GM19025 (cell line): Measurements from ENCODE around the gene TMPRSS12.
"Not testable (repeated sequence)": the region's sequence is repeated elsewhere in the genome, so short reads cannot be mapped to it uniquely, and the experiment has no call there.

Source experiments
- ATAC-seq: cut with Tn5 transposase; IDR thresholded peaks from one replicate; pipeline ENCODE4 v1.9.1; 2021; ENCODE audit warnings: mild to moderate bottlenecking, low read depth, moderate library complexity; ENCODE audit not compliant: unreplicated experiment

Gene TMPRSS12

DNA sequence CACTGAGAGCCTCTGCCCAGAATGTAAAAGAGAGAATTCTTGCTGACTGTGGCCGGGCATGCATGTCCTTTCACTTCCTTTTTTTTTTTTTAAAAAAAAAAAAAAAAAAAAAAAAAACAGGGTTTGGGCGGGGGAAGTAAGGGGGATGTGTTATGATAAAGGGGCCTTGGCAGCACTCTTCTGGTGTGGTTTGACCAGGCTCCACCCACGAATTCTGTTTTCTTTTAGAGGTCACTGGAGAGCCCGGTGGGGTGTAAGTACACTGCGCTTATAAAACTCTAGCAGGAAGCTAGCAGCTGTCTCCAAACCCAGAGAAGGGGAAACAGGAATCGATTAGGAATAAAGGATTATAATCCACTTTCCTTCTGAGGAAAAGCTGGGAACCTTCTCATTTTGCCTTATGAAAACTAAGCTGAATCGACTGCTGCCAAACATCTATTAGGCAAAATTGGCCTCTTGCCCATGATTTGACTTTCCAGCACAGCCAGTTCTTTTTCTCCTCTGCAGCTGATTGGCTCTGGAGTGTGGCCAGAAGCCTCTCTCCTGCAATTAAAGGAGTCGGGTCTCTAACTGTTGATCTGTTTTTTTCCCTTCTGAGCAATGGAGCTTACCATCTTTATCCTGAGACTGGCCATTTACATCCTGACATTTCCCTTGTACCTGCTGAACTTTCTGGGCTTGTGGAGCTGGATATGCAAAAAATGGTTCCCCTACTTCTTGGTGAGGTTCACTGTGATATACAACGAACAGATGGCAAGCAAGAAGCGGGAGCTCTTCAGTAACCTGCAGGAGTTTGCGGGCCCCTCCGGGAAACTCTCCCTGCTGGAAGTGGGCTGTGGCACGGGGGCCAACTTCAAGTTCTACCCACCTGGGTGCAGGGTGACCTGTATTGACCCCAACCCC, 82.0 kb downstream of the TMPRSS12 start:
- ATAC-seq: peak; percentile 89

DNA sequence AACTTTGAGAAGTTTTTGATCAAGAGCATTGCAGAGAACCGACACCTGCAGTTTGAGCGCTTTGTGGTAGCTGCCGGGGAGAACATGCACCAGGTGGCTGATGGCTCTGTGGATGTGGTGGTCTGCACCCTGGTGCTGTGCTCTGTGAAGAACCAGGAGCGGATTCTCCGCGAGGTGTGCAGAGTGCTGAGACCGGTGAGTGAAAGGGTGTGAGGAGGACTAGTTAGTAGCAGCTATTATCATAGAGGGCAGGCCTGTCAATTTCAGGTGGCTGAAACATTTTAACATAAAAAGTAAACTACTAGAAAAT, 82.6 kb downstream of the TMPRSS12 start:
- ATAC-seq: no peak

DNA sequence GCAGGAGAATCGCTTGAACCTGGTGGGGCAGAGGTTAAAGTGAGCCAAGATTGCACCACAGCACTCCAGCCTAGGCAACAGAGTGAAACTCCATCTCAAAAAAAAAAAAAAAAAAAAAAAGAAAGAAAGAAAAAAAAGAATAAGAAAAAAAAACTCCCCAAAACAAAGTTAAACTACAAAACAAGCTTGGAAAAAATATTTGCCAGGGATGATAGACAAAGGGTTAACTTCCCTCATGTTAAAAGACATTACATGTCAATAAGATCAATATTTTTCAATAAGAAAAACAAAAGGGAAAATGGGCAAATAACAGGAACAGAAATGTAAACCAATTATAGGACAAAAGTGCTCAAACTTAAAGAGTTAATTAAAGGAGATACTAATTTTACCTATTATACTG, 83.2 kb downstream of the TMPRSS12 start:
- ATAC-seq: no peak

DNA sequence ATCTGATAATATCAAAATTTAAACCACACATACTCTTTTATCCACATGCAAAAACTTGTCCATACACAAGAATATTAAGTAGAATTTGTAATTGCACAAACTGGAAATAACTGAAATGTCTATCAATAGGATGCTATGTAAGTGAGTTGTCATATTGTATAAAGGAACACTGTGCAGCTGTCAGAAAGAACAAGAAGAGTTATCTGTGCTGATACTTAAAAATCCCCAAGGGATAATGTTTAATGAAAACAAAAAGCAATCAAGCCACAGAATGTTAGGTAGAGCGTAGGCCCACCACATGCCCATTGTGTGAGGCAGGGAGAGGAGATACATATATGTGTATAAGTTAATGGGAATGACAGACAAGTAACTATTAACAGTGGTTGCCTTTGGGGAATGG, 83.7 kb downstream of the TMPRSS12 start:
- ATAC-seq: no peak

DNA sequence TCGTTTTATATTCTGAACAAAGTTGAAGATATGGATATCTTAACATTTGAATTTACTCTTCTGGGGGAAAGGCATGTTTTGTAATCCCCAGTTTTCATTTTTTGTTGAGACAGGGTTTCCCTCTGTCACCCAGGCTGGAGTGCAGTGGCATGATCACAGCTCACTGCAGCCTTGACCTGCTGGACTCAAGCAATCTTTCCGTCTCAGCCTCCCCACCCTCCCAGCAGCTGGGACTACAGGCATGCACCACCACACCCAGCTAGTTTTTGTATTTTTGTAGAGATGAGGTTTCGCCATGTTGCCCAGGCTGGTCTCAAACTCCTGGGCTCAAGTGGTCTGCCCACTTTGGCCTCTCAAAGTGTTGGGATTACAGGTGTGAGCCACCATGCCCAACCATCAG, 84.2 kb downstream of the TMPRSS12 start:
- ATAC-seq: not testable (repeated sequence)

DNA sequence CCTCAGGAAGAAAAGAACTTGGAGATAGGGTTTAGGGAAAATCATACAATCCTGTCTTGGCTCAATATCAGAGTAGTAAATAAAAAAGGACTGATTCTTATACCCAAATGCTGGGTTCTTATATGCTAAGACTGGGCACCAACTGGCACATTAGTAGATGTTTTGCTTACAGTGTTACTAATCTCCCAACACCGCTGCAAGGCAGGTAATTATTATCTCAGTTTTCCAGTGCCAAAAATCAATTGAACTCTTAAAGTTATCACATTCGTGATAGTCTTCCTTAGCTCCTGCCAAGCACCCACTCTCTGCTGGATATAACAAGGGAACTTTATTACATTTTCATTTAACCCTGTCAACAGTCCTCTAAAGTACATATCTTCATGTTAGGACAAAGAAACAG, 84.6 kb downstream of the TMPRSS12 start:
- no peak for ATAC-seq

DNA sequence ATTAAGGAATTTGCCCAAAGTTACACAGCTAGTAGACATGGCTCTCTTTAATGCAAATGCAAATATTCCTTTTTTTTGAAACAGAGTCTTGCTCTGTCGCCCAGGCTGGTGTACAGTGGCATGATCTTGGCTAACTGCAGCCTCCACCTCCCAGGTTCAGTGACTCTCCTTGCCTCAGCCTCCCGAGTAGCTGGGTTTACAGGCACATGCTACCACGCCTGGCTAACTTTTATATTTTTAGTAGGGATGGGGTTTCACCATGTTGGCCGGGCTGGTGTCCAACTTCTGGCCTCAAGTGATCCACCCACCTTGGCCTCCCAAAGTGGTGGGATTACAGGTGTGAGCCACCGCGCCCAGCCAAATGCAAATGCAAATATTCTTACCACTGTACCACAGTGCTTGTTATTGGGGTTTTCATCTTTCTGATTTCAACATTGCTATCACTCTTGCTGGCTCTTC, 85.1 kb downstream of the TMPRSS12 start:
- ATAC-seq: no peak

DNA sequence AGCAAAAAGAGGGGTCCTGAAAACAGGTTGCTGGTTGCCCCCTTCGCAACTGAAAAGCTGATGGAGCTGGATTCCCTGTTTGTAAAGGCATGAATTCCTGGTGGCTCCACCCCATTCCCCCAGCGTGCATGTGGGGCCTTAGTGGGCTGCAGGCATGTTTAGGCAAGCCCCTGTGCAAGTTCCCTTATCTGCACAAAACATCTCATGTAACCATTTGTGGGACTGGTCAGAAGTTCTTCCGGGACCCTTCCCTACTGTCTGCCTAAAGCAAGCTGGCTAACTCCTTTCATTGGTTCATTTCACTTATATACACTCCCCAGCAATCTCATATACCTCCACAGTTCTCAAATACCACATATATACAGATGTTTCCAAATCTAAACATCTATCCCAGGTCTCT, 85.7 kb downstream of the TMPRSS12 start:
- ATAC-seq: no peak

DNA sequence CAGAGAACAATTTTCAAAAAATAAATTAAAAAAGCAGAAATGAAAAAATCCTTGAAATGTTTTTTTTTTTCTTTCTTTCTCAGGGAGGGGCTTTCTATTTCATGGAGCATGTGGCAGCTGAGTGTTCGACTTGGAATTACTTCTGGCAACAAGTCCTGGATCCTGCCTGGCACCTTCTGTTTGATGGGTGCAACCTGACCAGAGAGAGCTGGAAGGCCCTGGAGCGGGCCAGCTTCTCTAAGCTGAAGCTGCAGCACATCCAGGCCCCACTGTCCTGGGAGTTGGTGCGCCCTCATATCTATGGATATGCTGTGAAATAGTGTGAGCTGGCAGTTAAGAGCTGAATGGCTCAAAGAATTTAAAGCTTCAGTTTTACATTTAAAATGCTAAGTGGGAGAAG, 87.1 kb downstream of the TMPRSS12 start:
- no peak for ATAC-seq

DNA sequence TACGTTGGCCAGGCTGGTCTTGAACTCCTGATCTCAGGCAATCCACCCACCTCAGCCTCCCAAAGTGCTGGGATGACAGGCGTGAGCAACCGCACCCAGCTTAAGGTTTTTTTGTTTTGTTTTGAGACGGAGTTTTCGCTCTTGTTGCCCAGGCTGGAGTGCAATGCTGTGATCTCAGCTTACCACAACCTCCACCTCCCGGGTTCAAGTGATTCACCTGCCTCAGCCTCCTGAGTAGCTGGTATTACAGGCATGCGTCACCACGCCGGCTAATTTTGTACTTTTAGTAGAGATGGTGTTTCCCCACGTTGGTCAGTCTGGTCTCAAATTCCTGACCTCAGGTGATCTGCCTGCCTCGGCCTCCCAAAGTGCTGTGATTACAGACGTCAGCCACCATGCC, 87.8 kb downstream of the TMPRSS12 start:
- not testable (repeated sequence) for ATAC-seq

DNA sequence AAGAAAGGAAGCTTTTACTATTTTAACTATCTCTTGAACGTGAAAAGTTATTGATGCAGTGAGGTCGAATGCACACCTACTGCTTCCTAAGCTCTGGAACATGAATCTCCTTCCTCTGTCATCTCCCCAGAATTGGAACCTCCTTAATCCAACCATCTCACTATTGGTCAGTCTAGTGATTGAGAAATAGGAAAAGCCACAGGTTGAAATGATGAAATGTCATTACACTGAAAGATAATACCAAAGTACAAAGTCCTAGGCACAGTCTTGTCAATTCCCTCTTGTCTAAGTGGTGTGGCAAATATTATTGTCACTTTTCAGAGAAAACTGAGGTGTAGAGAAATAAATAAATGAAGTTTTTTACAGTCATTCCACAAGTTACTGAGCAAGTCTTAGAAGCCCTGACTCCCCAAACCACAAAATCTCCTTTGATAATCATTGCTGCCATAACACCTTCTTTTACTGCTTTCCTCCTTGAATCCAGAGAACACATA, 90.1 kb downstream of the TMPRSS12 start:
- no peak for ATAC-seq

DNA sequence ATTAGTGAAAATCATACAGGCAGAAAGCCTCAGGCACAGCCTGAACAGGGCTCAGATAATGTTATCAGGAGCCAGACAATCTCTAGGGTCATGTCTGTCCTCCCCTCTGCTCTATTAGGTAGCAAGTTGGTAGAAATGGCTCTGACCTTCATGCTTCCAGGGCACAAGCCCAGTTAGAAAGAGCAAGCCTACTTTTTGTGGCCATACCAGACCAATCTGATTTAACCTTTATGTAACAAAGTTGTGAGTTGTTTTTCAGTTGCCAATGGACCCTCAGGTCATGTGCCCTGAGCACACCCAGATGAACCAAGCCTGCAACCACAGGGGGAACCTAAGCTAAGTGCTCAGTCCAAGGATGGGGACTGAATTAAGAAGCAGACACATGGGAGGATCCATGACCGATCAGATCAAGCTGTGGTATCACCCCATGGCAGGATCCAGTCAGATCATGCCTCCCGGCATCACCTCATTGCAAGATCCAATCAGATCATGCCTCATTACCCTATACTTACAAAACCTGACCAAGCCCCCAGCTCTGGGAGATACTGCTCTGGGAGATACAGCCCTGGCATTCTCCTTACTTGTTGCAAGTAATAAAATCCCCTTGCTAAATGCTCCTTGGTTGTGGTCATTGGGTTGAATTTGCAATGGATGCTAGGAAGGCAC, 90.9 kb downstream of the TMPRSS12 start:
- ATAC-seq: no peak

DNA sequence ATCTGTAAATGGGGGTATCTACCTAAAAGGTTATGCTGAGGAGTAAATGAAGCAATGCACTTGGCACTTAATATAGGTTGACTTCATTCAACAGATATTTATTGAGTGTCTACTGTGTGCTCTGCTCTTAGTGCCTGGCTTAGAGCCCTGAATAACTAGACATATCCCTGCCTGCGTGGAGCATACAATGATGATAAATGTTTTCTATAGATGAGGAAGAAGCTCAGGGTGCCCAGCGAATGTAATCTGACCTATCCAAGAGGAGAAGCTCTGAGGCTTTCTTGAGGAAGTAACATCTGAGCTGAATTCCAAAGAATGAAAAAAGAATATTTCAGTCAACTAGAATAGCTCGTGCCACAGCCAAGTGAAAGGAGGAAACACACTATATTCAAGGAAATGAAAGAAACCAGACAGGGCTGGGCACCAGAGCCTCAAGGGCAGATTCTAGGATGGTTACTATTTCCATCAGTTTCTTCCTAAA, 91.7 kb downstream of the TMPRSS12 start:
- ATAC-seq: no peak

DNA sequence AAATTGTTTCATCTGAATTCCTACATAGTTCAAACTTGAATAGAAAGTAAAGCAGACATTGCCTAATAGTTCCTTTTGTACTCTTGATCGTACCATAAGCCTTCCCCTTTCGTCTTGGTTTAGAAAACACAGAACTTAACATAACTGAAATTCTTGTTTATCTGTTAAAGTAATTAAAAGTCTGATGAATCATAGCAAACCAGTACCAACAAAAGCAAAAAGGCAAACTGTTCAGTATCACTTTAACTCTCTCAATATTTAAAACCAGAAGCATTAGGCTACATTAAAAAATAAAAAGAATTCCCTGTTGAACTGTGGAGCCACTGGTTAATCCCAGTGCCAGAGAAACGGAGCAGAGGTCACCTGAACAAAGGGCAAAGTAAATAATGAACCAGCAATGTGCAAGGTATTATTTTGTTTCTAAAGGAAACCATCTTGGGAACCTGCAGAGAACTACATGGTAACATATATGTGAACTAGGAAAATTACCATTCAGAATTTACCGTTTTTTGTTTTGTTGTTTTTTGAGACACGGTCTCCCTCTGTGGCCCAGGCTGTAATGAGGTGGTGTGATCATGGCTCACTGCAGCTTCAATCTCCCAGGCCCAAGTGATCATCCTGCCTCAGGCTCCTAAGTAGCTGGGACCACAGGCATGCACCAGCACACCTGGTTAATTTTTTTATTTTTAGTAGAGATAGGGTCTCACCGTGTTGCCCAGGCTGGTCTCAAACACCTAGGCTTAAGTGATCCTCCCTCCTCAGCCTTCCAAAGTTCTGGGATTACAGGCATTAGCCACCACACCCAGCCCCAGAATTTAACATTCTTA, 92.5 kb downstream of the TMPRSS12 start:
- ATAC-seq: no peak

DNA sequence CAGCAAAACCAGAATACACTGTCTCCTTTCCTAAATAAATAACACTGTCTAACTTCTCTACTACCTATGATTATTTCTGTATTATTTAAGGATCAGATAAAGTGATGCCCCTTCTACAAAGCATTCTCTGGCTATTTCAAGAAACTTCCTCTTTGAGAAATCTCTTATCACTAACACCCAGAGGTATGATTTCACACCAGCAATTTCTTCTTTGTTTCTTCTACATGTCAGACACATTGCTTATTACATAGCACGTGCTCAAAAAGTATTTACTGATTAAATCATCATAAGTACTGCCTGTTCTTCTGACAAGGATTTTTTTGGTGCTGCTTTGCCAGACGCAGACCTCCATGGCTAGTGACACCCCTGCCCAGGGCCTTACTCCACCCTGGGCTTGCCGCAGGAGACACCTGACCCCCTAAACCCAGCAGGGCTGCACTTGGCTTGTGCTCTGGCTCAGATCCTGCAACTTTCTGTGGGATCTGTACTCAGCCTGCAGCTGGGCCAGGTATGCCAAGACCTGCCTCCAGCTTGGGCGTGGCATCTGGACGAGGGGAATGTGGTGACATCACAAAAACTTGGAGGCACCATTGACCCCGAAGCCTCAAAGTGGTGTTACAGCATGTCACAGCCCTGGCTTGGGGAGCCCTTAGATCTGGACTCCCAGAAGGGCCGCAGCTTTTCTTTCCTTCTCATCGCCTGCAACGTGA, 94.2 kb downstream of the TMPRSS12 start:
- ATAC-seq: no peak
